Dermis blood vessel endothelial cell (primary cell): ENCODE results near the gene PROX2. TPM values are rescaled to one million over a fixed set of nuclear protein-coding genes. Genes with fewer than 3 reads are reported as not detected.

Source experiments
- DNase-seq: peaks from one replicate; pipeline ENCODE4 v3.0.0; 2010
- total RNA-seq: library from RNA; depleted of rRNA; stranded (reverse); fragments of >200 nt; gene quantifications from 2 replicates; pipeline ENCODE4 v1.2.3, GENCODE V29; 2014

PROX2 gene, protein sequence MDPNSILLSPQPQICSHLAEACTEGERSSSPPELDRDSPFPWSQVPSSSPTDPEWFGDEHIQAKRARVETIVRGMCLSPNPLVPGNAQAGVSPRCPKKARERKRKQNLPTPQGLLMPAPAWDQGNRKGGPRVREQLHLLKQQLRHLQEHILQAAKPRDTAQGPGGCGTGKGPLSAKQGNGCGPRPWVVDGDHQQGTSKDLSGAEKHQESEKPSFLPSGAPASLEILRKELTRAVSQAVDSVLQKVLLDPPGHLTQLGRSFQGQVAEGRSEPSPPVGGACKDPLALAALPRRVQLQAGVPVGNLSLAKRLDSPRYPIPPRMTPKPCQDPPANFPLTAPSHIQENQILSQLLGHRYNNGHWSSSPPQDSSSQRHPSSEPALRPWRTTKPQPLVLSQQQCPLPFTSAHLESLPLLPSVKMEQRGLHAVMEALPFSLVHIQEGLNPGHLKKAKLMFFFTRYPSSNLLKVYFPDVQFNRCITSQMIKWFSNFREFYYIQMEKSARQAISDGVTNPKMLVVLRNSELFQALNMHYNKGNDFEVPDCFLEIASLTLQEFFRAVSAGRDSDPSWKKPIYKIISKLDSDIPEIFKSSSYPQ
- total RNA-seq, result not detected in 2 replicates

DNA sequence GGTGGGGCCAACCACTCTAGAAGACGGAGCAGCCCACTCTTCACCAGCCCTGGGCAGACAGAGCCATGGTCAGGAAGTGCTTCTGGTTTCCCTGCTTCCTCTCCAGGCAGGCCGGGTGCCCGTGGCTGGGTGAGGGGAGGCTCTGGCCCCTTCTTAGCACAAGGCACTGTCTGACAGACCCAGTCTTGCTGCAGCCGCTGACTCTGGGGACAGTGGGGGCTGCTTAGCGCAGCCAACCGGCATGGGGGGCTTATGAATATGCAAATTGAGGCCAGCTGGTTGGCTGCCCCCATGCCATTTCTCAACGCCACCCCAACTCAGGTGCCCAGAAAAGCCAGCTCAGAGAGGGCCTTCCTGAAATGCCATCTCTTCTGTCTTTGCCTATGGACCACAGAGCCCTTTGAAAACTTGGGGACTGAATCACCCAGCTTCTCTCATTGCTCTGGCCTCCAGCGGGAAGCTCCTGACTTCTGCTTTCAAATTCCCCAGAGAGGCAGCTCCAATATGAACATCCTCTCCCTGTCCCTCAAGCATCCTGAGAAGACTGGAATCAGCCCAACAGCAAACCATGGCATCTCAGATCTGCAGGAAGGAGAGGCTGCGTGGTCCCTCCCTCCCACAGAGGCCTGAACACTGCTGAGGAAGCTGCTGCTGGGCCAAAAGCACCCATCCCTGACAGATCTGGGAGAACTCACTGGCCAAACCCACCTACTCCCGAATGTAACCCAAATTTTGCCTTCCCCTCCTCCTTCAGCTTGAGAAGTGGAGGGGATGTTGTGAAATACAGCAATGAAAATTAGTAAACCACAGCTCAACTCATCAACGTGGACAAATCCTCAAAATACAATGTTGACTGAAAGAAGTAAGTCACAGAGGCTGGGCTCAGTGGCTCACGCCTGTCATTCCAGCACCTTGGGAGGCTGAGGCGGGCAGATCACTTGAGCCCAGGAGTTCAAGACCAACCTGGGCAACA, at the start of gene PROX2:
PROX2 (minus strand) TSS at position 205 of the 973 bp plus-strand sequence. CDS start 12,311 bp downstream, outside the sequence.
- DNase-seq, result peak; percentile 28

DNA sequence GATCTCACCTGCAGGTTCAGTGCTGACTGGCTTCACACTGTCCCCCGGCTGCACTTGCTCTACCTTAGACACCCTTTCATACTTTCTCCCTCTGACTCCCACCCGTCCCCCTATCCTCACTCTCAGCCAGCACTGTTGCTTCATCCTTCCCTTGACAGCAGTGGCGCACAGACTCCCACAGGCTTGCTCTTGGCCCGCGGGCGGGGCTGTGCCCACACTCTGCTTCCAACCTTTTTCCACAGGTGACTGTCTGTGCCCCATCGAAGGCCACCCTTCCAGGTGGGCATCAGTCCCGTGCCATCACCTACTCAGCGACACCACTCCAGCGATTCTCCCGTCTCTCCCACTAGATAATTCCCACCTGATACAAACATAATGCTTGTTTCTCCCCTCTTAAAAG, 48.1 kb upstream of the PROX2 start:
- DNase-seq, result no peak

DNA sequence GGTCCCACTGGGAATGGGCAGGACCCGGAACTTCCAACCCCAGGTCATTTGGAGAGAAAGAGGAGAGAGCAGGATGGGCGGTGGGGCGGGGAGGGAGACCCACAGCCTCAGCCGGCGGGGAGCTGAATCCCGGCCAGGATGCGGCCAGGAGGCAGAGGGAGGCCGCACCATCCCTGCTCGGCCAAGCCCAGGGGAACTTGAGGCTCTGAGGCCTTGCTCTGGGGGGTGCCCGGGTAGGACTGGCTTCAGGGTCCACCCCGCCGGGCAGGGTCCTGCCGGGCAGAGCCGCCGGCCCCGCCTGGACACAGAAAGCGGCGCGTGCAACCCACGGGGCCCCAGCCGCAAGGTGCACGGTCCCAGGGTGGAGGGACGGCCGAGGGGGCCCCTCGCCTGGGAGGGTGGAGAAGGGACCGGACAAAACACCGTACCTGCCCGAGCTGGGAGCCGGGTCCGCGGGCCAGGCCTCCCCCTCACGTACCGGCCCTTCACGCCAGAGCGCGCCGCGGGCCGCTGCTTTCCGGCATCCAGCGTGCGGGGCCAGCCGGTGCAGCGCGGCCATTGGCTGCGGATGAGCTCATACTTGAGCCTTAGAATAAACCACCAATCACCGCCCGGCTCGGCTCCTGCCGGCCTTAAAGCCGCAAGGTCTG, 46.9 kb upstream of the PROX2 start, which contains the start of gene RPS6KL1:
RPS6KL1 (minus strand) TSS at position 509 of the 650 bp plus-strand sequence. CDS start 1,719 bp downstream, outside the sequence.
- peak; percentile 92 for DNase-seq

DNA sequence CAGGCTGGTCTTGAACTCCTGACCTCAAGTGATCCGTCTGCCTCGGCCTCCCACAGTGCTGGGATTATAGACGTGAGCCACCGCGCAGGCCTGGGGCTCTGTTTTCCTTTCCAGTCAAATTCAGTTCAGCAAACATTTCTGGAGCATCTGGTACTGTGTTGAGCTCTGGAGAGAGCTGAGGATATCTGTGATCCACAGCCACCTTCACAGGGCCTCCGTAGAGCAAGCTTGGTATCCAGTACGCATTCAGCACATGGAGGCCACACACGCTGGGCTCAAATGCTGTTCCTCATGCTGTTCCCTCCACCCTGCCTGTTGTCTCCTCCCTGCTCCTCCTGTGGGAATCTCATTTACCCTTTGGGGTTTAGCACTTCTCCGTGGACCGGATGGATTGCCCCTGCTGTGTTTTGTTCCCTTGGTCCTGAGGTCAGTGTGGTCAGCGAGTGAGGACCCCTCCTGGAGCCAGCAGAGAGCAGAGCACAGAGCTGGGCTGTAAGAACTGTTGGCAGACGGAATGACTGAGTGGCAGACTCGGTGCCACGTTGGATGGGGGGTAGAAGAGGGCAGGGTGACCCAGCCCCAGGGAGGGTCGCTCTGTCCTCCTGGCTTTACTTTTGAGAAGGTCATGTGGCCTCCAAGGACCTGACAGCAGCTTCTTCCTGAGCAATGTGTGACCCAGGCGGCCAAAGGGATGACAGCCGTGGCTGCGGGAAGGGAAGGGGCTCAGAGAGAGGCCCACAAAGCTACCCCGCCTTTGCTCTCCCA, 46.2 kb upstream of the PROX2 start:
- no peak for DNase-seq

DNA sequence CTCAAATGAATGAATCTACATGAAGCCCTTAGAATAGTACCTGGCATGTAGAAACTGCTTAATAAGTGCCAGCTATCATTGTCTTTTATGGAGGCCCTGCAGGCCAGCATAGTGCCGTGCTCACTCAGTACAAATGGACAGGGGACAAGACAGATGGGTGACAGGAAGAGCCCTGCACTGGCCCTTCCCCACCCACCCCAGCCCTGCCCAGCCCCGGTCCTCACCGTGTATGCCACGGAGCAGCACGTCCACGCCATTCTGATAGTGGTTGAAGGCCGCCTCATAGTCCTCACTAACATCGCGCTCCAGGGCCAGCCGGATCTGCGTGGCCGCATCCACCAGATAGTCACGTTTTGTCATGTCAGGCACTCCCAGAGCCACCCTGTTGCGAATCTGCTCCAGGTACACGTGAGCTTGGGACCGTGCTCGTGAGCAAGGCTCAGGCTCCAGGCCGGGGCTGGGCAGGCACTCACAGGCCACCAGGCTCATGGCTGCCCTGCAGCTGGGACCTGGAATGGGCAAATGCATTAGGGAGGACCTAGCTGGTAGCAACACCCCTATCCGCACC, 45.2 kb upstream of the PROX2 start:
- DNase-seq, result no peak

DNA sequence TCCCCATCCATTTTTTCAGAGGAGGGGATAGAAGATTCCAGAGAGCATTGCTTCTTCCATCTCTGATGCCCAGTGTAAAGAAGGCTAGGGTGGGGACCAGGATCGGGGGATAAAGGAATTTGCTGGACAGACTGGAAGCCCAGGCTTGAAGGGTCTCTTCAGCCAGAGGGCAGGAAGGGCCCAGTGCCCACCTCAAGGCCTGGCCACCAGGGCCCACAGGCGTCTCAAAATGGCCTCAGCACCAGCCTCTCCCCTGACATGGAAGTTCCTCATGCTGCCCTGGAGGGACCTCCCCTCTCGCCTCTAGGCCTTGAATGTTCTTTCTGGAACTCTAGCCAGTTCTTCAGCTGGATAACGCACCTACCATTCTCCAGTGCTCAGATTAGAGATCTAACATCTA, 44.3 kb upstream of the PROX2 start:
- no peak for DNase-seq

DNA sequence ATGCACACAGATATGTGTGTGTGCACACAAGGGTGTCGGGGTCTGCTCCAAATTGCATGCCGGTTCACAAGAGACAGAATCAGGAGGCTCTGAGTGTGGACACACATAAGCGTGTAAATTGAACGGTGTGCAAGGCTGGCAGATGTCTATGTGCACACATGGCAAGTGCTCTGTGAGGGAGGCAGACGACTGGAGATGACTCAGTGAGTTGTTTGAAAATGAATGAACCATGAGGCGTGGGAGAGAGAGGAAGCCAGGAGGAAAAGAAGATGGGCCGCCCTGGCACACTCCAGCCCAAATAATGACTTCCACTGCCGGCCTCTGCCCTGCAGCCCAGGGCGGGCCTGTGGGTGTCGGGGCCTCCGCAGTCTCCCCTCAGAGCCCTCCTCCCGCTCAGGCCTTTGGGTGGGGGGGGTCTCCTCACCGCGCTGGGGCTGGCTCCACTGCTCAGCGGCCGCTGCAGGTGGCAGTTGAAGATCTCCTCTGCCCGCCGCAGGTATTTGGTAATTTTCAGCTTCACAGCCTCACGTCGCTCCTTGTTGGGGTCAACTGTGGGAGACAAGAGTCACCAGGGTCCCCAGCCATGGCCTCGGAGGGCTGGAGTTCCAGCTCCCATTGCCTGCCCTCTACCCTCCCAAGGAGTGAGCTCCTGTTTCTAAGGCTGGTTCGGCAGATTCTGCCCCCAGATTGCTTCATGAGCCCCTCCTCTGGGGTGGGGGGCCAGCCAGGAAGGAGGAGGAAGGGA, 43.6 kb upstream of the PROX2 start:
- DNase-seq, result peak; percentile 20

DNA sequence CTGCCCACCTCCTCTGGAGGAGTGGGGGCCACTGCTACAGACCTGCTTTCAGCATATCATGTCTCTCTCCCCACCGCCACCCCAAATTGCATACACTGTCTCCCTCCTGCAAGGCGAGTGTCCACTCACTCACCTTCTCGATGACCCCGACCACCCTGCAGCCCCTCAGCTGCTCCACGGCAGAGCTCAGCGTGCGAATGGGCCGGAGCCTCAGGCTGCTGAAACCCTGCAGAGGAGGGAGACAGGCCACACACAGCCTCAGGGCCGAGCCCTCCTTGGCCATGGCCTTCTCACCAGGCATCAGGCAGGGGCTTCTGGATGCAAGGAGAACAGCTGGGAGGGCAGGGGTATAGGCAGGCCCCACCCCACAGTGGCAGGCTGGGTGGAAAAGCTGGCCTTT, 42.4 kb upstream of the PROX2 start:
- DNase-seq, result no peak

DNA sequence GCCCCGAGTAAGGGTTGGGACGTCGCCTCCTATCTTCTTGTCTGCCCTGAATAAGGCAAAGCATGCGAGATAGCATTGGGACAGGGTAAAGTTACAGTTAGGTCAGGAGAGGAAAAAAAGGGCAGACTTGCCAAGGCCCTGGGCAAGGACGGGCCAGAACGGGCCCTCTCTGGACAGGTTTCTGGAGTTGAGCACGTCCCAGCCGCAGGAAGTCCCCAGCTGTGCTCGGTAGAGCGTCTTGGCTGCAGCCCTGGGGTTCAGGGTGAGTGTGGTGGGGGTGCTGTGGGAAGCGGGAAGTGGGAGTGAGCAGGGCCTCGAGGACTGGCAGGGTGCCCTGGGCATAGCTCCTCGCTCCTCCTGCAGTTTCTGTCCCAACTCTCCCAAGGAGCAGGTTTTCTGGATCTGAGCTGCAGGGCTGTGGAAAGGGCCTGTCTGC, 41.7 kb upstream of the PROX2 start:
- no peak for DNase-seq

DNA sequence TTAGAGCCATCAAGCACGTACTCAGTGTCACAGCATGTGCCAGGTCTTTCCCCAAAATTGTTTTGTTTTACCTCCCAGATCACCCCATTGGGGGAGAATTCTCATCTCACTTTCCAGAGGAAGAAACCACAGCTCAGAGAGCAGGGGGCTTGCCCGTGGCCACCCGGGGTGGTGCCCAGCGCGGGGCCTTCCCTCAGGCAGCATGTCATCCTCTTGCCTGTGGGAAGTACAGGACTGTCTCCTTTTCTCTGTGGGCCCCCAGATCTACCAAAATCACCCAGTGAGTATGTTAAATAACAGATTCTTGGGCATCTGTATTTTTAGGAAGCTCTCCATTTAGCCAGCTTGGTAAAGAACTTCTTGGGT, 41.2 kb upstream of the PROX2 start:
- DNase-seq, result no peak

DNA sequence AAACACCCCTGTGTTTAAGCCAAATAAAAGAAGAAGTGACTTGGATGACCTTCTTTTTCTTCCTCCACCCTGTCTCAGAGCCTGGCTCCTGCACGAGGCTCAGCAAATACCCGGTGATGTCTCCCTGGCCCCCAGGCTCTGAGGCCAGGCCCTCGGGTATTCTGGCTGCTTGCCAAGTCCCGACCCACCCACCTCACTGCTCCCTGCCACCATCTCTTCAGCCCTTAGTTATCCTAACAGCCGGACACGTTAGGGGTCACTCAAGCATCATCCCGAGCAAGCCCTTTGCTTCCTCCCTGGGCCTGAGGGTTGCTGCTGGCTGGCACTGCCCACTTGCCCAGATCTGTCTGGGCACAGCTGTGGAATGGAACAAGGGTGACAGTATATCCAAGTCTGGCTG, 39.9 kb upstream of the PROX2 start:
- DNase-seq, result no peak

DNA sequence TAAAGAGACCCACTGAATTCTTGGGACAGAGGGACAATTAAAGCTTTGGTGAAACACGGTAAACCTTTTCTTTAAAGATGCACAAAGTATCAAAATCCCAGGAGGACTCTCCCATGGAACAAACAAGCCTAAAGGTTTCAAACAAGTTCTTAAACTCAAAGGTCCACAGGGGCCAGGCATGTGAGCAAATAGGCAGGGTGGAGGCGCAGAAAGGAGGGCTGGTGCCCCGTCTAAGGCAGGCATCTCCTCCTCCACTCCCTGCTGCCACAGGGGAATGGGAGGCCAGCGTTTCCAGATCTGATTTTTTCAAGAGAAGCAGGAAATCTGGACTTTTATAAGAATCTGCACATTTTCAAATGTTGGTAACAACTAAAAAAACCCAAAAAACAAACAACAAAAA, 39.5 kb upstream of the PROX2 start:
- DNase-seq, result no peak

DNA sequence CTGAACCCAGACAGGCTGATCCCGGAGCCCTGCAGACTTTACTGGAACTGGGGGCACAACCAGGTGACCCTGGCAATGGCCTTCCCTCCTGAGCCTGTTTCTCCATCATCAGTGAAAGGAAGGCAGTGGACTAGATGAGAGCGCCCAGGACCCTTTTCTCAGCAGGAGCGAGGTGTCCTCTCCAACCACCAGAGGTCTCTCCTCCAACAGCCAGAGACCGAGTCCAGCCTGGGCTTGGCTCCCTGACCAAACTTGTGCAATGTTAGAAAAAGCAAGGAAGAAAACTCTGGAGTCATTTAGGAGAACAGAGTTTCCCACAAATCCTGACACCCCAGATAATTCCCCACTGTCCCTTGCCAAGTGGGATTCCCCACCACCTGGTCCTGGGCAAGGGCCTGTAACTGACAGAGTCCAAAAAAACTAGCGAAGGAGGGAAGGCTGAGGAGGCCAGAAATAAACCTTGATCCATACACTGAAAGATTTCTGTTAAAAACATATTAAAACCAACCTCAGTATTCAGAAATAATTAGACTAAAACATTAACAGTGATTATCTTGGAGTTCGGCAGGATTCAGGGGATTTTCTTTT, 38.1 kb upstream of the PROX2 start:
- peak; percentile 88 for DNase-seq

DNA sequence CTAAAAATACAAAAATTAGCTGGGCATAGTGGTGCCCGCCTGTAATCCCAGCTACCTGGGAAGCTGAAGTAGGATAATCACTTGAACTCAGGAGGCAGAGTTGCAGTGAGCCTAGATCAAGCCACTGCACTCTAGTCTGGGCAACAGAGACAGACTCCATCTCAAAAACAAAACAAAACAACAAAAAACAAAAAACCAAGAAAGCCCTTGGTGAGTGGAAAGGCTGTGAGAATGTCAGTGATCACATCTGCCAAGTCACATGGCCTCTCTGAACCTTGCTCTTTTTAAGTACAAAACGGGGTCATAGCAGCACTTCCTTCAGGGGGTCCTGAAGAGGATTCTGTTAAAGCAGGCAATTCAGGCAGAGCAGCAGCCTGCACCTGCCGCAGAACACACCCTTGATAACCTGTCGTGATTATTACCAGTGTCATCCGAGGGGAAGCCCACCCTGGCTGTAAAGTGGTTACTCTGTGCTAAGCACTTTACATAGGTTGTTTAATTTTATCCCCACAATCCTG, 37.5 kb upstream of the PROX2 start:
- DNase-seq, result no peak

DNA sequence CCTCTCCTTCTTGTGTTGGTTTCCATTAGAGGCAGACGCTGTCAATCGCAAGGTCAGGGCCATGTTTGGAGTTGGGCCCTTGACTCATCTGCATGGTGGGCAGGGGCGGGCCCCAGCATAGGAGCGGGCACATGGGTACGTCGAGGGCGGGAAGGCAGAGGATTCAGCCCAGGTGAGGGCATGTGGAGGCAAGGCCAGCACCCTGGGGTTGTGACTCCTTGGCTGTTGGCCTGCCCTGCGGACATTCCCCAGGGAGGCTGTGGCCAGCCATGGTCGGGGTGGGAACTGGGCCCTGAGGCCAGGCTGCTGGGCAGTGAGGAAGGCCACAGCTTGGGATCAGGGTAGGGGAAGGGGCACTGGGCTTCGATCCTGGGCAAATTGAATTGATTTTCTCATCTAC, 36.9 kb upstream of the PROX2 start:
- DNase-seq, result no peak

DNA sequence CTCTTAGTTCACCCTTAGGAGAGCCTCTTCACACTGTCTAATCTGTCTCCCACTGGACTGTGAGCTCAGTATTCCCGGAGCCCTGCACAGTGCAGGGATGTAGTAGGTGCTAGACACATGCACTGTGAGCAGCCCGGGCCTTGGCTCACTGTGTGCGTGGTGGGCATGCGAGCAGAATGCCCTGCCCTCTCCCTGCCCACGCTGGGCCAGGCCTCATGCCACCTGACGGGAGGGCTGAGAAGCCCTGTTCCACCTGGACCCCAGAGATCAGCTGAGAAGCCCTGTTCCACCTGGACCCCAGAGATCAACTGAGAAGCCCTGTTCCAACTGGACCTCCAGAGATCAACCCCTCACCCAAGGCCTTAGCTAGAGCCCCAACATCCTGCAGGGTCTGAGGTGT, 36.2 kb upstream of the PROX2 start:
- DNase-seq, result no peak

DNA sequence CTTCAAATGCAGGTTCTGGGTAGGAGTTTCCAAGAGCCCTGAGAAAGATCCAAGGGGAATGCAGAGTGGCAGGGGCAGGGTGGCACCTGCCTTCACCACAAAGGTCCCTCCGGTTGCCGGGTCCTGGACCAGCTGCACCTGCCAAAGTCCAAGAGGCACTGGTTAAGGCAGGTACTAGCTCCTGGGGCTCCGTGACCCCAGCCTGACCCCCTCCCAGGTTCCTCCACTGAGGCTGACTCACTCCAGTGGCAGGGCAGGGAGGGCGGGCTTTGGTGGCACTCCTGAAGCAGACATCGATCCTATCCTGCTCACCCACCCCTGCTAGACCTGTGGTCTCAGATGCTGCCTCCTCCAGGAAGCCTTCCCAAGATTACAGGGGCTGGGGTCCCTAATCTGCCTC, 35.8 kb upstream of the PROX2 start:
- no peak for DNase-seq

DNA sequence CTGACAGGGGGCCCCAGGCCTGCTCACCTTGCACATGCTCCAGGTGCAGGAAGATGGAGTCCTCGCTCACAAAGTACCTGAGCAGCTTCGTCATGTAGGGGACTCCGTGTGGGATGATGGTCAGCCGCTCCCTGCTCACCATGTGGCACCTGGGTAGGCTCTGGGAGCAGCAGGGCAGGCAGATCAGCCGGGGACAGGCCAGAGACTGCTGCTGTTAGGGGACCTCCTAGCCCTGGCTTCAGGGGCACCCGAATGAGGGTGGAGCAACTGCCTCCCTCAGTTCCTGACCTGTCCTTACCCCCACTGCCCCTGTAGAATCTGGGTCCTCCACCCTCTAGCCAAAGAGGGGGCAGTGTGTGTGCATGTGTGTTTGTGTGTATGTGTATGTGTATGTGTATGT, 35.3 kb upstream of the PROX2 start:
- no peak for DNase-seq

DNA sequence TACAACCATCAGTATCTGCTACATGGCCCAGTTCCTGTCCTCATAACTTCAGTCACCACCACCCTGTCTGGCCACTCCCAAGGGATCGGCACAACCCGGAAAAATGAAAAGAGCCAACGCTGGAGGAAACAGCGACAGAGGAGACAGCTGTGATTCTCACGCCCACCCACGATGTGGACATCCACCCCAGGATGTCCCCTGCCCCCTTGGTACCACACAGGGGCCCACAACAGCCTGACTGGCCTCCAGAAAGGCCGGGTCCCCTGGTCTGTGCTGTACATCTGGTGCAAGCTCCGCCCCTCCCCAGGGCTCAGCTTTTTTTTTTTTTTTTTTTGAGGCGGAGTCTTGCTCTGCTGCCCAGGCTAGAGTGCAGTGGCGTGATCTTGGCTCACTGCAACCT, 34.6 kb upstream of the PROX2 start:
- peak; percentile 14 for DNase-seq

DNA sequence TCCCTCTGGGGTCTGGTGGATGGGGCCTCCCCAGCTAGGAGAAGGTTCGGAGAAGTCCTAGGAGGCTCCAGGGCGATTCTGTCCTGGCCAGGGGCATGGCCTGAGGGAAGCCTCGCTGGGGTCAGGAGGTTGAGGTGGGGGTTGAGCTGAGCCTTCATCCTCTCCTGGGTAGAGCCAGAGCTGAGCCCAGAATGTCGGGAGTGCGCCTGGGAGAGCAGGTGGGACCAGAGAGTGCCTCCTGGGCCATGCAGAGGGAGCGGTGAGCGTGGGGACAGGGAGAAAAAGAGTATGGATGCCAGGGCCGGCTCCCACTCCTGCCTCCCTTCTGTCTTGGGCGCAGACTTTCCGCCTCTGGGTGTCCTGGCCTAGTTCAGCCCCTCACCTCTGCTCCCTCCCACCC, 34.0 kb upstream of the PROX2 start:
- DNase-seq, result no peak
